Peyer's patch (tissue), 4 donors: Measurements from ENCODE around the gene CCNQ. TPM values are rescaled to one million over a fixed set of nuclear protein-coding genes. Genes with fewer than 3 reads are reported as not detected.
A peak's percentile ranks its signal among the peaks of the same experiment; 100 is the strongest.

Experiments
- DNase-seq, 3 donors: peaks; one replicate each; pipeline ENCODE4 v3.0.0-alpha.2; 2017 to 2019
- H3K27ac ChIP-seq, 4 donors: fragments of 200-600 bp; sonication (generic); one replicate each; pipeline ENCODE4 v1.5.1; 2016 to 2019
- H3K27me3 ChIP-seq, 2 donors: fragments of 200-600 bp; sonication (generic); one replicate each; pipeline ENCODE4 v1.5.1; 2019
- H3K36me3 ChIP-seq, 3 donors: fragments of 200-600 bp; sonication (generic); one replicate each; pipeline ENCODE4 v1.5.1; 2016 to 2019
- H3K4me1 ChIP-seq, 4 donors: fragments of 200-600 bp; sonication (generic); one replicate each; pipeline ENCODE4 v1.5.1; 2016 to 2019
- H3K4me3 ChIP-seq, 4 donors: fragments of 200-600 bp; sonication (generic); 1 replicate in 3 of 4; 2 replicates in 1 of 4; pipeline ENCODE4 v1.5.1; 2016 to 2019; ENCODE audit warnings: mild to moderate bottlenecking in 1 of 4
- H3K9me3 ChIP-seq, 4 donors: fragments of 200-600 bp; sonication (generic); one replicate each; pipeline ENCODE4 v1.5.1; 2016 to 2019; ENCODE audit warnings: mild to moderate bottlenecking in 1 of 4
- CTCF ChIP-seq, 6 experiments: fragments of 450-650 bp in 4 of 6; fragments of 200-600 bp in 2 of 6; sonication (generic) in 1 of 6; IDR thresholded peaks; one replicate each; pipeline ENCODE4 v1.5.1; 2017 to 2019; ENCODE audit warnings: antibody characterized with exemption in 6 of 6, mild to moderate bottlenecking in 3 of 6, moderate library complexity in 1 of 6
- POLR2A ChIP-seq, 2 donors: fragments of 450-650 bp; IDR thresholded peaks; one replicate each; pipeline ENCODE4 v1.5.1; 2017; ENCODE audit warnings: antibody characterized with exemption in 2 of 2, mild to moderate bottlenecking in 2 of 2, moderate library complexity in 2 of 2
- total RNA-seq, 4 donors: library from RNA; depleted of rRNA; stranded (reverse); fragments of >200 nt; gene quantifications; one replicate each; pipeline ENCODE4 v1.1.0, GENCODE V29; 2016

CCNQ gene
- total RNA-seq, 4 donors from 2014 or later: 19.0 to 33.3 (median 20.6) TPM

DNA sequence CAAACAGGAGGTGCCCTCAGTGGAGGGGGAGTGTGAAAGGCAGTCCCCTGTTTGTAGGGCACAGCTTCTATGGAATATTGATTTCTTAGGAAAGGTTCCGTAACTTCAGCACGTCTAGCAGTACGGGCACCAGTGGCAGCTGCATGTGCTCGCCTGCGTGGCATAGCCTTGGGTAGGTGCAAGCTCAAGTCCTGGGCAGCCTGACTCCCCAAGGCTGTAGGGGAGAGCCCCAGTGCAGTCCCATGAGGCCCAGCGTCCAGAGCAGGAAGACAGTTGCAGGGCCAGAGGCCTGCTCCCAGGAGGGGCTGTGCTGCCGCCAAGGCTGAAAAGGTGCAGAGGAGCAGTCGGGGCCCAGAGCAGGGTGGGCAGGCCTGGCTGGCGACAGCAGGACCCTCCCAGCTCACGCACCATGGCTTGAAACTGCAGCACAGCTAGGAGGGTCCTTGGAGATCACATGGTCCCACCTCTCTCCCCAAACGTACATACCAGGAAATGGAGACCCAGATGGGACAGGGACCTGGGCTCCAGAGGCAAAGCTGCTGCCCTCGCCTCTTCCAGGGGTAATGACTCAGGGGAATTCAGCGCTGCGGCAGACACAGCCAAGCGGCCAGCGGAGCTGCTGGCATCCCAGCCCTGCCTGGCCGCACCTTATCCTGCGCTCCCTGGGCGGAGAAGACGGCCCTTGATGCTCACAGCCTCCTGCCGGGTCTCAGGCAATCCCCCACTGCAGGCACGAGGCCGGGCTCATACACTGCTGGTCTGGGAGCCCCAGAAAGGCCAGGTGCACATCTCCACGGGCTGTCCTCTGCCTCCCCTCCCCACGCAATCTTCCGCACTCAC, 42.0 kb upstream of the CCNQ start:
- peaks cover 0 to 10% of the 10 kb centered on the region in 2 donors for H3K27me3 ChIP-seq
- TF ChIP-seq POLR2A (IDR thresholded peaks at IDR 0.05) (no peak), CTCF (IDR thresholded peaks at IDR 0.05) (no peak)
- peak in 2 of 3 donors; percentile 12 to 40 for DNase-seq
- H3K4me3 ChIP-seq: no peak overlapping the region
- H3K4me1 ChIP-seq: peaks cover 0 to 16% (median 4%) of the 10 kb centered on the region in 4 donors
- no peaks in the 10 kb centered on the region for H3K9me3 ChIP-seq
- H3K27ac ChIP-seq: no peak overlapping the region
- H3K36me3 ChIP-seq: no peaks in the 10 kb centered on the region

GRCh38 chrX:153640045-153640686, 41.2 kb upstream of the CCNQ start:
- Histone ChIP-seq H3K4me3 (no peak overlapping the region), H3K27ac (no peak overlapping the region), H3K27me3 (peaks cover 0 to 10% of the 10 kb centered on the region in 2 donors), H3K36me3 (no peaks in the 10 kb centered on the region), H3K4me1 (peaks cover 0 to 16% (median 4%) of the 10 kb centered on the region in 4 donors), H3K9me3 (no peaks in the 10 kb centered on the region)
- DNase-seq: no peak
- no peak for TF ChIP-seq CTCF (IDR thresholded peaks at IDR 0.05)
- TF ChIP-seq POLR2A (IDR thresholded peaks at IDR 0.05): no peak

- no peaks in the 10 kb centered on the region for H3K36me3 ChIP-seq
- peaks cover 0 to 16% (median 4%) of the 10 kb centered on the region in 4 donors for H3K4me1 ChIP-seq
- no peak overlapping the region for H3K4me3 ChIP-seq
- DNase-seq: peak in 1 of 3 donors; percentile 36
- H3K27me3 ChIP-seq: peaks cover 0 to 4% of the 10 kb centered on the region in 2 donors
- H3K9me3 ChIP-seq: no peaks in the 10 kb centered on the region
- TF ChIP-seq CTCF (IDR thresholded peaks at IDR 0.05): no peak
- TF ChIP-seq POLR2A (IDR thresholded peaks at IDR 0.05): no peak
- H3K27ac ChIP-seq: no peak overlapping the region
These were observed 40.5 kb upstream of the CCNQ start for GRCh38 chrX:153639177-153640044.

DNA sequence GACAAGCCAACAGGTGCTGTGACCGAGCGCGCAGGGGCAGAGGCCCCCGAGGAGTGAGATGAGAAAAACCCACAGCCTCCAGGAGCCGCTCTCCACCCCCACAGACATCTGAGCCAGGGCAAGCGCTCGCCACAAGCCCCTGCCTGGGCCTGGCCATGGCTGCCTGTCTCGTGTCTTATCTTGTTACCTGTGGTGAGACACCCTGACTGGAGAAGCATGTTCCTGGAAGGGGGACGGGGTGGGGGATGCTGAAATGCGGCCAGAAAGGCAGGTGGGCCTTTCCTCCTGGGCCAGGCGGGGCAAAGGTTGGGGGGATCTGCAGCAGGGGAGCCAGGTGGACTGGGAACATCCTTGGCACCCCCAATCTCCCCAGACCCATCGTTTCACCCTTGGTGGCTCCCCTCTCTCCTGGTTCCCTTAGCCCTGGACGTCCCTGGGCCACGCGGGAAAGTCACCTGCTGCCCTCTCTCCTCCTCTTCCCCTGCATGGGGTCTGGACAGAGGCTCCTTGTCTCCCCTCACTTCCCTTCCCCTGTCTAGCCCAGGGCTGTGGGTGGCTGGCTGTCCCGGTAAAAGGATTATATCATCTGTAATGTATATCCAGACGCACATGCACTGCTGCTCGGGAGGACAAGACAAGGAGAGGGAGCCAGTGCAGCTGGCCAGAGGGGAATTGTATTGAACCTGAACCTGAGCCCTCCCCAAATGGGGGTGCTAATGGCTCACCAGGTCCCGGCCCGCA, 39.7 kb upstream of the CCNQ start:
- DNase-seq: peak in 2 of 3 donors; percentile 14 to 38
- H3K9me3 ChIP-seq: no peaks in the 10 kb centered on the region

More for the DNA sequence above, 39.7 kb upstream of the CCNQ start:
- Histone ChIP-seq H3K27ac (no peak overlapping the region), H3K4me1 (peaks cover 0 to 14% (median 4%) of the 10 kb centered on the region in 4 donors), H3K4me3 (no peak overlapping the region), H3K27me3 (peaks cover 0 to 4% of the 10 kb centered on the region in 2 donors), H3K36me3 (no peaks in the 10 kb centered on the region)
- no peak for TF ChIP-seq POLR2A (IDR thresholded peaks at IDR 0.05)
- TF ChIP-seq CTCF (IDR thresholded peaks at IDR 0.05): no peak
